GM12801 (cell line): ENCODE results near the gene VPS16.

Source experiments
- TF ChIP-seq, protein P1 (sequence below): IDR thresholded peaks from one replicate; pipeline ENCODE4 v1.5.1; 2011; ENCODE audit warnings: control low read depth; ENCODE audit not compliant: insufficient read length; ENCODE audit errors: extremely low read depth

The VPS16 gene

DNA sequence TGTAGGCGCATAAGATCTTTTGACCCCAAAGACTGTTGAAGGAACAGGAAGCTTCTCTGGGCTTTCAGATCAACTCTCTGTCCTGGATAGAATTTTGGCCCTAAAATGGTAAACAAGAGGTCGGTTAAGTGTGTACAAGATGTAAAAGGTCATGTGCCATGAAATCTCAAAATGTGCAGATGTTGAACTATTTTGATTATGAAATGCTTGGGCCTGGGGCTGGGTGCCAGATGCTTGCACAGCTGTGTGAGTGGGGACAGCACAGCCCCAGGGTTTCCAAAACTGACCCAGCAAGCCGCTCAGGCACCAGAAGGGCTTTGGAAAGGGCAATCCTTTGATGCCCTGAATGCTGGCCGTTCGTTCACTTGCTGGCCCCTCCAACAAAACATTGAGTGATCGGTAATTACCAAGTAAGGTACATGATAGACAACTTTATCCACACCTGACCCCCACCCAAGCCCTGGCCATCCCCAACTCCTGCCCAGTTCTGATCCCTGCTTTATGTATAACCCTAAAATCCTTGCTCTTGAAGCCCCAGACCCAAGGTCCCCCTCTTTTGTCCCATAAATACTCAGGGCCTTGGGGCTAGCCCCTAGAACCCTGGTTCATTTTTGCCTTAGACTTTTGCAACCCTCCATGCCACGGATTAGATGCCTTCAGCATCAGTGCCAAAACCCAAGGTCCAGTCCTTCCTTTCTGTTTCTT is 22.5 kb upstream of the VPS16 start:
- TF ChIP-seq, protein P1, sequence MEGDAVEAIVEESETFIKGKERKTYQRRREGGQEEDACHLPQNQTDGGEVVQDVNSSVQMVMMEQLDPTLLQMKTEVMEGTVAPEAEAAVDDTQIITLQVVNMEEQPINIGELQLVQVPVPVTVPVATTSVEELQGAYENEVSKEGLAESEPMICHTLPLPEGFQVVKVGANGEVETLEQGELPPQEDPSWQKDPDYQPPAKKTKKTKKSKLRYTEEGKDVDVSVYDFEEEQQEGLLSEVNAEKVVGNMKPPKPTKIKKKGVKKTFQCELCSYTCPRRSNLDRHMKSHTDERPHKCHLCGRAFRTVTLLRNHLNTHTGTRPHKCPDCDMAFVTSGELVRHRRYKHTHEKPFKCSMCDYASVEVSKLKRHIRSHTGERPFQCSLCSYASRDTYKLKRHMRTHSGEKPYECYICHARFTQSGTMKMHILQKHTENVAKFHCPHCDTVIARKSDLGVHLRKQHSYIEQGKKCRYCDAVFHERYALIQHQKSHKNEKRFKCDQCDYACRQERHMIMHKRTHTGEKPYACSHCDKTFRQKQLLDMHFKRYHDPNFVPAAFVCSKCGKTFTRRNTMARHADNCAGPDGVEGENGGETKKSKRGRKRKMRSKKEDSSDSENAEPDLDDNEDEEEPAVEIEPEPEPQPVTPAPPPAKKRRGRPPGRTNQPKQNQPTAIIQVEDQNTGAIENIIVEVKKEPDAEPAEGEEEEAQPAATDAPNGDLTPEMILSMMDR, result no peak

GRCh38 chr20:2820084-2820895 is 20.3 kb upstream of the VPS16 start:
- TF ChIP-seq, protein P1, result no peak

GRCh38 chr20:2820896-2821869 is 19.4 kb upstream of the VPS16 start:
- TF ChIP-seq, protein P1, result no peak

- TF ChIP-seq, protein P1, result no peak
Observed at GRCh38 chr20:2822073-2822472, 18.5 kb upstream of the VPS16 start.

- TF ChIP-seq, protein P1, result no peak
Observed at GRCh38 chr20:2825761-2826160, 14.8 kb upstream of the VPS16 start.

GRCh38 chr20:2826655-2827054 is 13.9 kb upstream of the VPS16 start:
- TF ChIP-seq, protein P1, result no peak

GRCh38 chr20:2829376-2829775 is 11.2 kb upstream of the VPS16 start:
- TF ChIP-seq, protein P1, result no peak
